Dendritic cell treated with granulocyte-macrophage colony-stimulating factor and Interleukin-4, amounts not matched to agents 40 ng/mL and 50 ng/mL, for 4 days (primary cell): ENCODE measurements around the gene KIZ.

ENCODE experiments used
- H3K27ac Mint-ChIP-seq: one replicate; pipeline ENCODE4 v1.8.0; 2022; ENCODE audit warnings: mild to moderate bottlenecking, mixed read lengths
- H3K27me3 Mint-ChIP-seq: one replicate; pipeline ENCODE4 v1.8.0; 2022; ENCODE audit warnings: mild to moderate bottlenecking, mixed read lengths
- H3K36me3 Mint-ChIP-seq: one replicate; pipeline ENCODE4 v1.8.0; 2022; ENCODE audit warnings: low read depth, mixed read lengths
- H3K4me1 Mint-ChIP-seq: one replicate; pipeline ENCODE4 v1.8.0; 2022; ENCODE audit warnings: low read depth, mixed read lengths
- H3K4me3 Mint-ChIP-seq: one replicate; pipeline ENCODE4 v1.8.0; 2022; ENCODE audit warnings: mild to moderate bottlenecking, moderate library complexity, mixed read lengths
- H3K9me3 Mint-ChIP-seq: one replicate; pipeline ENCODE4 v1.8.0; 2022; ENCODE audit warnings: mixed read lengths
- intact Hi-C: fragments of 100-400 bp; cut with micrococcal nuclease; formaldehyde crosslinking; loops from one replicate; pipeline ENCODE4 v1.15.0; 2022

Gene KIZ

GRCh38 chr20:21139881-21140566 is 14.1 kb downstream of the KIZ start:
- Mint-ChIP-seq H3K4me3 (no peak overlapping the region), H3K9me3 (no peaks in the 10 kb centered on the region), H3K36me3 (peaks cover 20% of the 10 kb centered on the region), H3K27ac (no peak overlapping the region), H3K27me3 (no peaks in the 10 kb centered on the region), H3K4me1 (no peaks in the 10 kb centered on the region)
- intact Hi-C loops: no loop called here

GRCh38 chr20:21141825-21142224 is 15.9 kb downstream of the KIZ start:
- Mint-ChIP-seq H3K4me3 (no peak overlapping the region), H3K36me3 (peaks cover 15% of the 10 kb centered on the region), H3K4me1 (no peaks in the 10 kb centered on the region), H3K27me3 (no peaks in the 10 kb centered on the region), H3K9me3 (no peaks in the 10 kb centered on the region), H3K27ac (no peak overlapping the region)
- intact Hi-C loops: no loop called here

GRCh38 chr20:21143194-21143890 is 17.5 kb downstream of the KIZ start:
- Mint-ChIP-seq H3K27me3 (no peaks in the 10 kb centered on the region), H3K4me1 (peaks cover 4% of the 10 kb centered on the region), H3K27ac (no peak overlapping the region), H3K36me3 (peaks cover under 1% of the 10 kb centered on the region), H3K9me3 (no peaks in the 10 kb centered on the region), H3K4me3 (no peak overlapping the region)
- intact Hi-C loops: no loop called here

- peaks cover 5% of the 10 kb centered on the region for H3K36me3 Mint-ChIP-seq
- no peak overlapping the region for H3K4me3 Mint-ChIP-seq
These were observed 19.5 kb downstream of the KIZ start for GRCh38 chr20:21145424-21145823.

GRCh38 chr20:21146215-21146614 is 20.3 kb downstream of the KIZ start:
- Mint-ChIP-seq H3K36me3 (peaks cover 5% of the 10 kb centered on the region), H3K27ac (no peak overlapping the region), H3K9me3 (no peaks in the 10 kb centered on the region), H3K4me3 (no peak overlapping the region), H3K4me1 (peaks cover 4% of the 10 kb centered on the region), H3K27me3 (no peaks in the 10 kb centered on the region)
- intact Hi-C loops: no loop called here

More at GRCh38 chr20:21145424-21145823, 19.5 kb downstream of the KIZ start:
- Mint-ChIP-seq H3K4me1 (peaks cover 4% of the 10 kb centered on the region), H3K27me3 (no peaks in the 10 kb centered on the region), H3K27ac (no peak overlapping the region), H3K9me3 (no peaks in the 10 kb centered on the region)
- intact Hi-C loops: no loop called here

- H3K27me3 Mint-ChIP-seq: no peaks in the 10 kb centered on the region
- H3K36me3 Mint-ChIP-seq: peaks cover 5% of the 10 kb centered on the region
- intact Hi-C loops: no loop called here
- H3K9me3 Mint-ChIP-seq: no peaks in the 10 kb centered on the region
- H3K4me1 Mint-ChIP-seq: peaks cover 4% of the 10 kb centered on the region
- H3K27ac Mint-ChIP-seq: no peak overlapping the region
- no peak overlapping the region for H3K4me3 Mint-ChIP-seq
These were observed 21.7 kb downstream of the KIZ start for GRCh38 chr20:21147593-21147992.

GRCh38 chr20:21149344-21149743 is 23.5 kb downstream of the KIZ start:
- Mint-ChIP-seq H3K27me3 (no peaks in the 10 kb centered on the region), H3K4me1 (peaks cover 4% of the 10 kb centered on the region), H3K9me3 (no peaks in the 10 kb centered on the region), H3K27ac (no peak overlapping the region), H3K4me3 (no peak overlapping the region), H3K36me3 (peaks cover 5% of the 10 kb centered on the region)
- intact Hi-C loops: no loop called here

GRCh38 chr20:21151791-21152190 is 25.9 kb downstream of the KIZ start:
- Mint-ChIP-seq H3K9me3 (no peaks in the 10 kb centered on the region), H3K4me1 (peaks cover 4% of the 10 kb centered on the region), H3K27me3 (no peaks in the 10 kb centered on the region), H3K4me3 (no peak overlapping the region), H3K27ac (no peak overlapping the region), H3K36me3 (peaks cover 5% of the 10 kb centered on the region)
- intact Hi-C loops: no loop called here

- Mint-ChIP-seq H3K27ac (no peak overlapping the region), H3K4me3 (no peak overlapping the region), H3K36me3 (no peaks in the 10 kb centered on the region), H3K27me3 (no peaks in the 10 kb centered on the region), H3K4me1 (peaks cover under 1% of the 10 kb centered on the region), H3K9me3 (no peaks in the 10 kb centered on the region)
- intact Hi-C loops: no loop called here
These were observed 28.8 kb downstream of the KIZ start for GRCh38 chr20:21154692-21155091.

GRCh38 chr20:21155268-21155667 is 29.4 kb downstream of the KIZ start:
- Mint-ChIP-seq H3K9me3 (no peaks in the 10 kb centered on the region), H3K4me3 (no peak overlapping the region), H3K27me3 (no peaks in the 10 kb centered on the region), H3K27ac (no peak overlapping the region), H3K4me1 (peaks cover 6% of the 10 kb centered on the region), H3K36me3 (peaks cover 5% of the 10 kb centered on the region)
- intact Hi-C loops: no loop called here

- Mint-ChIP-seq H3K36me3 (peaks cover 9% of the 10 kb centered on the region), H3K4me3 (no peak overlapping the region), H3K9me3 (no peaks in the 10 kb centered on the region), H3K27me3 (no peaks in the 10 kb centered on the region), H3K4me1 (peaks cover 6% of the 10 kb centered on the region), H3K27ac (no peak overlapping the region)
- intact Hi-C loops: no loop called here
These were observed 30.4 kb downstream of the KIZ start for GRCh38 chr20:21156266-21156665.

- Mint-ChIP-seq H3K9me3 (no peaks in the 10 kb centered on the region), H3K36me3 (peaks cover 17% of the 10 kb centered on the region), H3K27me3 (no peaks in the 10 kb centered on the region), H3K27ac (no peak overlapping the region), H3K4me1 (peaks cover 6% of the 10 kb centered on the region), H3K4me3 (no peak overlapping the region)
- intact Hi-C loops: no loop called here
These were observed 31.1 kb downstream of the KIZ start for GRCh38 chr20:21157006-21157405.

GRCh38 chr20:21159658-21160380 is 33.9 kb downstream of the KIZ start:
- Mint-ChIP-seq H3K4me1 (peaks cover 6% of the 10 kb centered on the region), H3K36me3 (peaks cover 32% of the 10 kb centered on the region), H3K27ac (no peak overlapping the region), H3K27me3 (no peaks in the 10 kb centered on the region), H3K4me3 (no peak overlapping the region), H3K9me3 (no peaks in the 10 kb centered on the region)
- intact Hi-C loops: no loop called here

- Mint-ChIP-seq H3K9me3 (no peaks in the 10 kb centered on the region), H3K4me1 (peaks cover 6% of the 10 kb centered on the region), H3K4me3 (no peak overlapping the region), H3K36me3 (peaks cover 47% of the 10 kb centered on the region), H3K27ac (no peak overlapping the region), H3K27me3 (no peaks in the 10 kb centered on the region)
- intact Hi-C loops: no loop called here
These were observed 36.0 kb downstream of the KIZ start for GRCh38 chr20:21161926-21162325.
